G401 (cell line): ENCODE data around the gene AFG1L. TPM values are rescaled to one million over a fixed set of nuclear protein-coding genes. Genes with fewer than 3 reads are reported as not detected.
"Not testable (repeated sequence)": the region's sequence is repeated elsewhere in the genome, so short reads cannot be mapped to it uniquely, and the experiment has no call there.

Experiments used
- DNase-seq: peaks from one replicate; pipeline ENCODE4 v3.0.0-alpha.2; 2015; ENCODE audit warnings: low spot score
- in situ Hi-C: cut with HindIII; loops from 2 replicates; pipeline ENCODE4 v1.10.0; 2016; ENCODE audit warnings: low sequenced_read_pairs, mixed read lengths
- total RNA-seq: library from RNA; depleted of rRNA; stranded (reverse); fragments of >200 nt; shearing (Covaris generic); gene quantifications from 2 replicates; pipeline ENCODE4 v1.2.3, GENCODE V29; 2014

Gene AFG1L
- total RNA-seq, 1 experiment from 2014 or later = 9.5 TPM

GRCh38 chr6:108484016-108484415 lies 189.2 kb downstream of the AFG1L start:
- DNase-seq = no peak
- in situ Hi-C loops = no loop called here

DNA sequence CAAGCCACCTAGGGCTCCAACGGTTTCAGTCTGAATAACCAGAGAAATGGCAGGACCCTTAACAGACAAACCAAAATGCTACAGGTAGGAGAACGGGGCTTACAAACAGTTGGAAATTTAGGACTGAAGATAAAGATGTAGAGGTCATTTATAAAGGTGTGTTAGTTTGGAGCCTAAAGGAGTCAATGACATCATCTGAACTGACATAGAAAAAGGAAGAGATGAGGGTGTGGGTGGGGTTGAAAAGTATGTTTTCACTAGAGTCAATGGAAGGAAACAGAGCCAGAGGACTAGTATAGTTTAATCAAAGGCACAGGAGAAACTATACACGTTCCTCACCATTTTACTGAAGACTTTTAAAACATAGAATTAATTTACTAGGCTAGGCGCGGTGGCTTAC lies 194.8 kb downstream of the AFG1L start:
- DNase-seq = no peak
- in situ Hi-C loops = no loop called here

DNA sequence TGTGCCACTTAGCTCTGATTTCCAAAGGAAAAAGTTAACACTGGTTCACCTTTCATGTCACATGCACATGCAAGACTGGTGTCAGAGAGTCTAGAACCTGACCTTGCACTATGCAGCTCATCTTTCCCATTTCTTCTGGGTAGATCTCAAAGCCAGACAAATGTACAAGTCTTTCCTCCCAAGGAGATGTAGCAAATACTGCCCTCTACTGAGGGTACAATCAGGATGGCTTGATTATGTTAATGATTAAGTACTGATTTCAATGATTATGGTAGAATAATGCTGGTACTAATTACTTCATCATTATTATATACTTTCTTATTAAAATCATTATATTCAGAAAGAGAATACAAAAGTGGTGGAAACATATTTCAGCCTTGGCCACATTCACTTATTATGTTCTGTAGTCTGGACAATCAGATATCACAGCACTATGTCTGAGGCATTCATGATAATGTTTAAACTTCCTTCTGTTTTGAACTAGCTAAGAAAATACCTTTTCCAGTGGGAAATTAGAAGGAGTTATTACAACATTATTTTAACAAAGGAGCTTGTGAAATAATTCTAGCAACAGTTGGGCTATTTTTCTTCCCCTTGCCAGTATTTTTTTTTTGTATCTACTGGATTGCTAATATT lies 197.4 kb downstream of the AFG1L start:
- in situ Hi-C loops = no loop called here
- DNase-seq = peak; percentile 41

DNA sequence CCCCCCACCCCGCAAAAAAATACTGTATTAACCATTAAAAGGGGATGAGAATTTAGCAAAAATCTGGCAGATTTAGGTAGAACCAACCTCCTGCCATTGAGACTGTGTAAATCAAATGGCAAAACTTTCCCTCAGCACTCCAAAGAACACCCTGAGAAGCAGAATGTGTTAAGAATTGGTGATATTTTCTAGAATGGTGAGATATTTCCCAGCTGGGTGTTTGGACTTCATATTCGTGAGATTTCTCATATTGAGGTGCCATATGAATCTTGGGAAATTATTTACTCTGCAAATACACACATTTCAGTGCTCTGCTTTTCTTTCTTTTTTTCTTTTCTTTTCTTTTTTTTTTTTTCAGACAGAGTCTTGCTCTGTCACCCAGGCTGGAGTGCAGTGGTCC lies 199.6 kb downstream of the AFG1L start:
- in situ Hi-C loops = no loop called here
- no peak for DNase-seq

DNA sequence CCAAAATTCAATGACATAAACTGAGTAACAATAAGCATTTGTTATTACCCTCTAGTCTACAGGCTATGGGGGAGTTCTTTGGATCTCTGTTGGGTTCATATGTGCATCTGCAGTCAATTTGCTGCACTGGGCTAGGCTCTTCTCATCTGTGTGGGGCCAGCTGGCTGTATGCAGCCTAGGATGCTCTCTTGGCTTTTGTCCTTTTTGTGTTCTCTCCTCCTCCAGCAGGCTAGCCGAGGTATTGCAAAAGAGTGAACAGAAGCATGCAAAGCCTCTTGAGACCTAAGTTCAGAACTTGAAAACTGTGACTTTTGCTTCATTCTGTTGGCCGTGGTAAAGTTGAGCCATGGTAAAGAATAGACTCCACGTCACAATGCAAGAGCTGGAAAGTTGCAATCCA lies 203.0 kb downstream of the AFG1L start:
- in situ Hi-C loops = no loop called here
- DNase-seq = peak; percentile 23

GRCh38 chr6:108501559-108501958 lies 206.7 kb downstream of the AFG1L start:
- no peak for DNase-seq
- in situ Hi-C loops = no loop called here

DNA sequence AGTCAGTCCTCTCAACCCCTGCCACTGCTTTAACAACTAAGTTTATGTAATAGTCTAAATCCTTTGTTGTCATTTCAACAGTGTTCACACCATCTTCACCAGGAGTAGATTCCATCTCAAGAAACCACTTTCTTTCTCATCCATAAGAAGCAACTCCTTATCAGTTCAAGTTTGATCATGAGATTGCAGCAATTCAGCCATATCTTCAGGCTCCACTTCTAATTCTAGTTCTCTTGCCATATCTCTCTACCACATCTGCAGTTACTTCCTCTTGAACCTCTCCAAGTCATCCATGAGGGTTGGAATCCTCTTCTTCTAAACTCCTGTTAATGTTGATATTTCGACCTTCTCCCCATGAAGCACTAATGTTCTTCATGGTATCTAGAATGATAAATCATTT lies 208.0 kb downstream of the AFG1L start:
- in situ Hi-C loops = no loop called here

GRCh38 chr6:108507316-108507715 lies 212.5 kb downstream of the AFG1L start:
- in situ Hi-C loops = no loop called here
- no peak for DNase-seq

More for the DNA sequence above, 208.0 kb downstream of the AFG1L start:
- no peak for DNase-seq

DNA sequence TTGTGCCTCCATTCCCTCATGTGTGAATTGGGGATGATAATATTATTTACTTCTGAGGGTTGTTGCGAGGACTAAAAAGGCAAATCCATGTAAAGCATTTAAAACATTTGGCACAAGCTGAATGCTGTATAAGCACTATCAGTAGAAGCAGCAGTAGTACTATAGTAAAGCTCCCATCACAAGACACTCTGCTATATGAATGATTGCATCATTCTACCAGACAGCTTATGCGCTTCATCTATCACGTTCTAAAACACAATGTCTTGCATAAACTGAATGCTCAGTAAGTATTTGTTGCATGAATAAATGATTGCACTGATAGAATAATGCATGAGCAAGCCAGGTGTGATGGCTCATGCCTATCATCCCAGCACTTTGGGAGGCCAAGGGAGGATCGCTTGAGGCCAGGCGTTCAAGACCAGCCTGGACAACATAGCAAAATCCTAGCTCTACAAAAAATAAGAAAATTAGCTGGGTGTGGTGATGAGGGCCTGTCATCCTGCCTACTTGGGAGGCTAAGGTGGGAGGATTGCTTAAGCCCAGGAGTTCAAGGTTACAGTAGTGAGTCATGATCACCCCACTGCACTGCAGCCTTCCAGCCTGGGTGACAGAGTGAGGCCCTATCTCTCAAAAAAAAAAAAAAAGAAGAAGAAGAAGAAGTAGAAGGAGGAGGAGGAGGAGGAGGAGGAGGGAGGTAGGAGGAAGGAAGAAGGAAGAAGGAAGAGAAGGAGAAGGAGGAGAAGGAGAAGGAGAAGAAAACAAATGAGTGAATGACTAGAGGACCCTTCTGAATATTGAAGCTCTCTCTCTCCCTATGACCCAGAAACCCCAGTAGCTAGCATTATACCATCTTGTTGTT lies 215.8 kb downstream of the AFG1L start:
- in situ Hi-C loops = no loop called here
- no peak for DNase-seq

- DNase-seq = peak; percentile 15
- in situ Hi-C loops = no loop called here
Measured at GRCh38 chr6:108518714-108519576, 224.1 kb downstream of the AFG1L start.

- DNase-seq = no peak
- in situ Hi-C loops = no loop called here
Measured at GRCh38 chr6:108521616-108522107, 226.8 kb downstream of the AFG1L start.

DNA sequence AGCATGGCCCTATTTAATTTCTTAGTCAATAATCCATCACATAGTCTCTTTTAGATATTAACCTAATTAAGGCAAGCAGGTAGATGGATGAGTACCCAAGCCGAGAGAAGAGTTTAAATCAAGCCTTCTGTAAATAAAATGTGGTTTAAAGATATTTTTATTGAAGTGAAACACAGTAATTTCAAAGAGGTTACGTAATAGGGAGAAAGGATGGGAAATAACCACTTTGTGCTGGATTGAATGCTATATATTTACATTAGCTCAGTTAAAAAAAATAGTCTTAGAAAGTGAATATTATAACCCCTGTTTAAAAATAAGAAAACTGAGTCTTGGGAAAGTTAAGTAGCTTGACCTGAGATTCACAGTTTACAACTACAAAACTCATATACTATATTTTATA lies 228.8 kb downstream of the AFG1L start:
- no peak for DNase-seq
- in situ Hi-C loops = no loop called here

DNA sequence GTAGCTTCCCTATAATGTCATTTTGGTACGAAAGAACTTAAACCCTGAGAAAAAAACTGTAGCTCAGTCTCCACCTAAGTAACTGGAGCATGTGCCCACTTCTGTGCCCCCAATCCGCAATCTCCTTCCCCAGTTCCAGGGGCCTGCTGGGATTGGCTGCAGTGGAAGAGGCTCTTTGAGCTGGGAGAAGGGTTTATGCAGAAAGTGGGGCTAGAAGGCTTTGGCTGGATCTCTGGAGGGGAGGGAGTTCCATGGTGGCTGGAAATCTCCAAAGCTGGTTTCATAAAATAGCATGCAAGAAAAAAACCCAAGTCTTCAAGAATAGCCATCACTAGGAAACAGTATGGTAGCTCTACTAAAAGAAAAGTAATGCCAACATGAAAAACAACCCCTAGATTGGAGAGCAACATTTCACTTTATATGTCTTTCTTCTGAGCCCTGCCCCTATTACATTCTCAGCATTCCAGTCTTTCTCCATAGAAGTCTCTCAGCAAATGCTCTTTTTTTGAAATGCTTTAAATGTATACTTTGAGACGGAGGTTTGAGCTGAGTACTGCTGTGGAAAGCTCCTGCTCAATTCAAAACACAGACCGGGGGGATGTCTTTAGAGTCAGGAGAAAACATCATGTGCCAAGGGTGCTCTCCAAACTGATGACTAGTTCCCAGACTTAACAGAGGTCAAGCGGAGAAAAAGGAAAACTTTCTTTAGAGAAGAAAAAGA lies 229.8 kb downstream of the AFG1L start:
- in situ Hi-C loops = loop anchor here (25.0 kb wide), 1 partner anchor 313 kb away; the partner anchor contains the start of gene ARMC2
- no peak for DNase-seq

DNA sequence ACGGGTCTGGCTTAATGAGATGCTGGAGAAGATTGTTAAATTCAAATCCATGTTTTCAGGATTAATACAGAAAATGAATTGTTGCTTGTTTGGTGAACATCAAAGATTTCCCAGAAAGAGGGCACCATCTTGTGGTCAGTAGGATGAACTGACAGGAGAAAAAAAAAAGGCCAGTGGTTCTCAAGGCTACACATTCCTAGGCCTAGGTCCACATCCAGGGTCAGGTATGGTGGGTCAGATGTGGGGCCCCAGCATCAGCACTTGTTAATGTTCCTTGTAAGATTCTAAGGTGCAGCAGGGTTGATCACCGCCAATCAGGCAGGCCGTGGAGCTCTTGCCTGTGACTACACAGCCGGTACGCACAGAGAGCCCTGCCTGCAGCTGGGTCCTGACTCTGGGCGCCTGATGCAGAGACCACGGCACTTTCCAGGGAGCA lies 231.9 kb downstream of the AFG1L start:
- in situ Hi-C loops = loop anchor here (25.0 kb wide), 1 partner anchor 311 kb away; the partner anchor contains the start of gene ARMC2
- peak; percentile 55 for DNase-seq

DNA sequence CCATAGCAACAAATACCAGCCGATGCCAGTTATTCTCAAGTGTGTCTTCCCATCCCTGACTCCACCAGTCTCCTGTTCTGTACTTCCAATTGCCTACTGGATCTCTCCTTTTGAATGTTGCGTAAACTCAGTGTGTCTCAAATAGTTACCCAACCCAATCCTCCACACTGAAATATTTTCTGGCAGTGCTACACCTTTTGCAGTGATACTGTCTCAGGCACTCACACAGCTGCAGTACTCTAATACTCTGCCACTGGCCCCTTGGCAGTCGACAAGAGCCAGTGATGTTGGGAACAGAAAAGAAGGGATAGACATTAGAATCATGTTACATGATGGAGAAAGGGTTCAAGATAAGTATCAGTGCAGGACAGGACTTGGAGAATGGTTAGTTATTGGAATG lies 234.0 kb downstream of the AFG1L start:
- no peak for DNase-seq
- in situ Hi-C loops = loop anchor here (25.0 kb wide), 1 partner anchor 308 kb away; the partner anchor contains the start of gene ARMC2

DNA sequence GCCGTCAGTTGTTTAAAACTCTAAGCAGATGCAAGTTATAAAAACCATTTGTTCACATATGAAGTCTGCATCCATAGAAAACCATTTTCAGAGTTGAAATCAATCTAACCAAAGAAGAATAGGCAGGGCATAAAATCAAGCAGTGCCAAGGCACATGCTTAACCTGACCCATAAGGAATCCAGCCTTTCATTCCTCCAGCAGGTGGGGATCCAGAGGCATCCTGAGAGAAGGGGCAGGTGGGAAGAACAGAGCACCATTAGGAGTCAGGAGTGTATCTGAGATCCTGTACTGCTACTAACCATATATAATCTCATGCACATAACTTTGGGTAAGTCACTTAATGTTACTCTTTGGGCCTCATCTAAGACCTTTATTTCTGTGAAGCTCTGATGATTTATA lies 236.5 kb downstream of the AFG1L start:
- DNase-seq = no peak
- in situ Hi-C loops = loop anchor here (25.0 kb wide), 1 partner anchor 306 kb away; the partner anchor contains the start of gene ARMC2

DNA sequence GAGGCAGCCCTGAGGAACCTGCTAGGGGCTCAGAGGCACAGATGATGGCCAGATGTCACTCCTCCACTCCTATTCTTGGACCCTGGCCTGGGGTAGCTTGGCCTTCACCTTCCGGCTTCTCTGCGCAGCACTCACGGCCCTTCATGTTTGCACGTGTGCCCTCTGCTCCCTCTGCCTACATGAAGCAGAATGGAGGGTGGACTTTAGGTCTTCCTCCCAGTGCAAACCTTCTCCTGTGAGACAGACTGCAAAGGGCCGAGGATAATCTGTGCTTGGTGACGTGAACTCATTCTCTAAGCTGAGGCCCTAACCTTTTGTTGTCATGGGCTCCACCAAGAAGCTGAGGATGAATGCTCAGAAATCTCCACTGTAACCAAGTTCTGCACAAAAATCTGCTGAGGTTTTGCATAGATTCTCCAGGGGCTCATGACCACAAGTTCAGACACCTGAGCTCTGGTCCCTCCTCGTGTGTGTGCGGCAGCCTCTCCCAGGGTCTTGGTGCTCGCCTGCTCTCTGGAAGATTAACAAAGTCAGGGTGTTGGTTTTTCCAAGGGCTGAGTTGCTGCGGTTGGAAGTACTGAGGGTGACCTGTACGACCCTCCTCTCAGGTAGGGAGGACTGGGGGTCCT lies 240.4 kb downstream of the AFG1L start:
- no peak for DNase-seq
- in situ Hi-C loops = loop anchor here (25.0 kb wide), 1 partner anchor 302 kb away; the partner anchor contains the start of gene ARMC2

DNA sequence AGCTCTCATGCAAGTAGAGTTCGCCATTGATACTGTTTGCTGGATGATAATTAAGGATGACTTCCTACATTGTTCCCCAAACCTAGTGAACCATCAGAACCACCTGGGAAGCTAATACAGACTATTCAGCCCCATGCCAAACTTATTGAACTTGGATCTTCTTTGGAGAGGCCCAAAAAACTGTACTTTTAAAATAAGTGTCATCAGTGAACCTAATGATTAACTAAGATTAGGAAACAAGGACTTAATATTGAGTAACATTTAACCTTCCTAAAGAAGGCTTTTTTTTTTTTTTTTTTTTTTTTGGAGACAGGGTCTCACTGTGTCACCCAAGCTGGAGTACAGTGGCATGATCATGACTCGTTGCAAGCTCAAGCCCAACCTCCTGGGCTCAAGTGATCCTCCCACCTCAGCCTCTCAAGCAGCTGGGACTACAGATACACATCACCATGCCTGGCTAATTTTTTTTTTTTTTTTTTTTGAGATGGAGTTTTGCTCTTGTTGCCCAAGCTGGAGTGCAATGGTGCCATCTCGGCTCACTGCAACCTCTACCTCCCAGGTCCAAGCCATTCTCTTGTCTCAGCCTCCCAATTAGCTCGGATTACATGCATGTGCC lies 241.2 kb downstream of the AFG1L start:
- not testable (repeated sequence) for DNase-seq
- in situ Hi-C loops = loop anchor here (25.0 kb wide), 1 partner anchor 301 kb away; the partner anchor contains the start of gene ARMC2
